ENCODE results near the gene PTGIS. TPM values are rescaled to one million over a fixed set of nuclear protein-coding genes. Genes with fewer than 3 reads are reported as not detected.

The PTGIS gene
- total RNA-seq, 2 donors from 2014 or later: 14.1 to 20.9 TPM

DNA sequence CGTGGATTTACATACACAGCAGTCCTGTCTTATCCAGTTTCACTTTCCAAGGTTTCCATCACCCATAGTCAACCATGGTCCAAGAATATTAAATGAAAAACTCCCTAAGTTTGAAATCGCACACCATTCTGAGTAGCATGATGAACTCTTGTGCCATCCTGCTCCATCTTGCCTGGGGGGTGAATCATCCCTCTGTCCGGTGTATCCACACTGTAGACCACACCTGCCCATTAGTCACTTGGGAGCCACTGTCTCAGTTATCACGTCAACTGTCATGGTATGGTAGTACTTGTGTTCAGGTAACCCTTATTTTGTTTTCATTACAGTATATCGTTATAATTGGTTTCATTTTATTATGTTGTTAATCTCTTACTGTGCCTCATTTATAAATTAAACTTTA is 38.5 kb downstream of the PTGIS start:
- Histone ChIP-seq H3K9ac (ENCODE audit: extremely low read depth, low read length, poor library complexity, severe bottlenecking) (no peak overlapping the region), H3K4me3 (ENCODE audit: low read length) (no peak overlapping the region), H3K27me3 (ENCODE audit: control insufficient read depth, insufficient read depth, low read length, poor library complexity, severe bottlenecking) (no peaks in the 10 kb centered on the region), H3K4me1 (ENCODE audit: control insufficient read depth, insufficient read depth, low read length) (no peaks in the 10 kb centered on the region), H3K9me3 (ENCODE audit: control insufficient read depth, low read length) (no peaks in the 10 kb centered on the region), H3K27ac (ENCODE audit: low read depth, low read length) (no peak overlapping the region), H3K36me3 (ENCODE audit: control insufficient read depth, insufficient read depth, low read length) (no peaks in the 10 kb centered on the region)
- 96 to 100% methylated on average over 3 to 4 of the region's 5 CpGs for whole genome bisulfite sequencing, 2 experiments (ENCODE audit: insufficient coverage in 1 of 2, insufficient read length in 1 of 2)
- H3K4me1 Mint-ChIP-seq: no peaks in the 10 kb centered on the region
- peaks cover 5% of the 10 kb centered on the region for H3K9me3 Mint-ChIP-seq
- no peak for DNase-seq
- H3K27ac Mint-ChIP-seq: no peak overlapping the region
- no peaks in the 10 kb centered on the region for H3K27me3 Mint-ChIP-seq (ENCODE audit: insufficient read depth)
- peaks cover 2% of the 10 kb centered on the region for H3K36me3 Mint-ChIP-seq (ENCODE audit: low read depth)
- H3K4me3 Mint-ChIP-seq: no peak overlapping the region
- TF ChIP-seq, protein P1, sequence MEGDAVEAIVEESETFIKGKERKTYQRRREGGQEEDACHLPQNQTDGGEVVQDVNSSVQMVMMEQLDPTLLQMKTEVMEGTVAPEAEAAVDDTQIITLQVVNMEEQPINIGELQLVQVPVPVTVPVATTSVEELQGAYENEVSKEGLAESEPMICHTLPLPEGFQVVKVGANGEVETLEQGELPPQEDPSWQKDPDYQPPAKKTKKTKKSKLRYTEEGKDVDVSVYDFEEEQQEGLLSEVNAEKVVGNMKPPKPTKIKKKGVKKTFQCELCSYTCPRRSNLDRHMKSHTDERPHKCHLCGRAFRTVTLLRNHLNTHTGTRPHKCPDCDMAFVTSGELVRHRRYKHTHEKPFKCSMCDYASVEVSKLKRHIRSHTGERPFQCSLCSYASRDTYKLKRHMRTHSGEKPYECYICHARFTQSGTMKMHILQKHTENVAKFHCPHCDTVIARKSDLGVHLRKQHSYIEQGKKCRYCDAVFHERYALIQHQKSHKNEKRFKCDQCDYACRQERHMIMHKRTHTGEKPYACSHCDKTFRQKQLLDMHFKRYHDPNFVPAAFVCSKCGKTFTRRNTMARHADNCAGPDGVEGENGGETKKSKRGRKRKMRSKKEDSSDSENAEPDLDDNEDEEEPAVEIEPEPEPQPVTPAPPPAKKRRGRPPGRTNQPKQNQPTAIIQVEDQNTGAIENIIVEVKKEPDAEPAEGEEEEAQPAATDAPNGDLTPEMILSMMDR (conservative IDR thresholded peaks at IDR 0.05): no peak

DNA sequence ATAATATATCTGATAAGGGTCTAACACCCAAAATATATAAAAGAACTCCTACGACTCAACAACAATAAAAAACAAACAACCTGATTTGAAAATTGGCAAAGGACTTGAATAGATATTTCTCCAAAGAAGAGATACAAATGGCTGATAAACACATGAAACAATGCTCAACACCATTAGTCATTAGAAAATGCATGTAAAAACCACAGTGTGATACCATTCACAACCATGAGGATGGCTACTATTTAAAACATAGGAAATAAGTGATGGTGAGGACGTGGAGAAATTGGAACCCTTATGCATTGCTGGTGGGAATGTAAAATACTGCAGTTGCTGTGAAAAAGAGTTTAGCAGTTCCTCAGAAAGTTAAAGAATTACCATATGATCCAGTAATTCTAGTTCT is 41.4 kb downstream of the PTGIS start:
- TF ChIP-seq, protein P1 (conservative IDR thresholded peaks at IDR 0.05): no peak
- 80 to 82% methylated on average over 1 to 2 of the region's 2 CpGs for WGBS, 2 experiments (ENCODE audit: insufficient coverage in 1 of 2, insufficient read length in 1 of 2)
- H3K4me3 ChIP-seq (ENCODE audit: low read length): no peak overlapping the region
- no peak overlapping the region for H3K27ac ChIP-seq (ENCODE audit: low read depth, low read length)
- no peak for DNase-seq
- Mint-ChIP-seq H3K27ac (no peak overlapping the region), H3K36me3 (ENCODE audit: low read depth) (peaks cover 7% of the 10 kb centered on the region), H3K27me3 (ENCODE audit: insufficient read depth) (no peaks in the 10 kb centered on the region), H3K9me3 (peaks cover 7% of the 10 kb centered on the region), H3K4me1 (no peaks in the 10 kb centered on the region), H3K4me3 (no peak overlapping the region)
- no peaks in the 10 kb centered on the region for H3K9me3 ChIP-seq (ENCODE audit: control insufficient read depth, low read length)
- no peaks in the 10 kb centered on the region for H3K36me3 ChIP-seq (ENCODE audit: control insufficient read depth, insufficient read depth, low read length)
- H3K4me1 ChIP-seq (ENCODE audit: control insufficient read depth, insufficient read depth, low read length): no peaks in the 10 kb centered on the region
- H3K9ac ChIP-seq (ENCODE audit: extremely low read depth, low read length, poor library complexity, severe bottlenecking): no peak overlapping the region
- no peaks in the 10 kb centered on the region for H3K27me3 ChIP-seq (ENCODE audit: control insufficient read depth, insufficient read depth, low read length, poor library complexity, severe bottlenecking)

GRCh38 chr20:49526056-49526455 is 41.9 kb downstream of the PTGIS start:
- peaks cover 7% of the 10 kb centered on the region for H3K36me3 Mint-ChIP-seq (ENCODE audit: low read depth)
- 89 to 95% methylated on average over 4 to 6 of the region's 6 CpGs for WGBS, 2 experiments (ENCODE audit: insufficient coverage in 1 of 2, insufficient read length in 1 of 2)
- TF ChIP-seq, protein P1 (conservative IDR thresholded peaks at IDR 0.05): no peak

More at GRCh38 chr20:49526056-49526455, 41.9 kb downstream of the PTGIS start:
- peaks cover 7% of the 10 kb centered on the region for H3K9me3 Mint-ChIP-seq
- Histone ChIP-seq H3K9me3 (ENCODE audit: control insufficient read depth, low read length) (no peaks in the 10 kb centered on the region), H3K4me3 (ENCODE audit: low read length) (no peak overlapping the region), H3K36me3 (ENCODE audit: control insufficient read depth, insufficient read depth, low read length) (no peaks in the 10 kb centered on the region), H3K4me1 (ENCODE audit: control insufficient read depth, insufficient read depth, low read length) (no peaks in the 10 kb centered on the region), H3K27ac (ENCODE audit: low read depth, low read length) (no peak overlapping the region), H3K27me3 (ENCODE audit: control insufficient read depth, insufficient read depth, low read length, poor library complexity, severe bottlenecking) (no peaks in the 10 kb centered on the region), H3K9ac (ENCODE audit: extremely low read depth, low read length, poor library complexity, severe bottlenecking) (no peak overlapping the region)
- no peak overlapping the region for H3K4me3 Mint-ChIP-seq
- H3K27me3 Mint-ChIP-seq (ENCODE audit: insufficient read depth): no peaks in the 10 kb centered on the region
- no peaks in the 10 kb centered on the region for H3K4me1 Mint-ChIP-seq
- no peak overlapping the region for H3K27ac Mint-ChIP-seq
- no peak for DNase-seq

All from endodermal cell (in vitro differentiated cells).